ENCODE data around the gene SIGLECL1. TPM values are rescaled to one million over a fixed set of nuclear protein-coding genes. Genes with fewer than 3 reads are reported as not detected.

The SIGLECL1 gene
- total and polyA plus RNA-seq, 4 donors: not detected

GRCh38 chr19:51259348-51260245, 8.7 kb downstream of the SIGLECL1 start:
- no peak overlapping the region for H3K4me3 ChIP-seq (ENCODE audit: low read length in 2 of 2)
- no peaks in the 10 kb centered on the region for H3K27me3 ChIP-seq (ENCODE audit: control insufficient read depth in 1 of 2, insufficient read depth in 2 of 2, low read length in 1 of 2)
- no peaks in the 10 kb centered on the region for H3K36me3 ChIP-seq (ENCODE audit: control insufficient read depth in 1 of 2, insufficient read depth in 2 of 2, low read length in 1 of 2)
- DNase-seq (peak in 1 of 2 donors; percentile 59), ATAC-seq (ENCODE audit: low FRiP score) (no peak)
- intact Hi-C loops (cut with DNase I): no loop called here
- peaks cover 1% of the 10 kb centered on the region for H3K9me3 ChIP-seq (ENCODE audit: control insufficient read depth, low read length)
- H3K4me1 ChIP-seq (ENCODE audit: control insufficient read depth in 1 of 2, insufficient read depth in 2 of 2, low read length in 2 of 2): no peaks in the 10 kb centered on the region
- 27 to 30% methylated on average over 5 of the region's 5 CpGs for WGBS, 2 donors
- no peak overlapping the region for H3K27ac ChIP-seq (ENCODE audit: low read depth in 1 of 2, low read length in 2 of 2)

GRCh38 chr19:51263808-51264207, 12.9 kb downstream of the SIGLECL1 start:
- WGBS, 2 donors: 72 to 80% methylated on average over 4 of the region's 4 CpGs
- Histone ChIP-seq H3K9me3 (ENCODE audit: control insufficient read depth, low read length) (peaks cover 1% of the 10 kb centered on the region), H3K27ac (ENCODE audit: low read depth in 1 of 2, low read length in 2 of 2) (no peak overlapping the region), H3K4me1 (ENCODE audit: control insufficient read depth in 1 of 2, insufficient read depth in 2 of 2, low read length in 2 of 2) (no peaks in the 10 kb centered on the region), H3K4me3 (ENCODE audit: low read length in 2 of 2) (no peak overlapping the region), H3K27me3 (ENCODE audit: control insufficient read depth in 1 of 2, insufficient read depth in 2 of 2, low read length in 1 of 2) (no peaks in the 10 kb centered on the region), H3K36me3 (ENCODE audit: control insufficient read depth in 1 of 2, insufficient read depth in 2 of 2, low read length in 1 of 2) (no peaks in the 10 kb centered on the region)
- ATAC-seq (ENCODE audit: low FRiP score) (no peak), DNase-seq (no peak)
- intact Hi-C loops (cut with DNase I): no loop called here

DNA sequence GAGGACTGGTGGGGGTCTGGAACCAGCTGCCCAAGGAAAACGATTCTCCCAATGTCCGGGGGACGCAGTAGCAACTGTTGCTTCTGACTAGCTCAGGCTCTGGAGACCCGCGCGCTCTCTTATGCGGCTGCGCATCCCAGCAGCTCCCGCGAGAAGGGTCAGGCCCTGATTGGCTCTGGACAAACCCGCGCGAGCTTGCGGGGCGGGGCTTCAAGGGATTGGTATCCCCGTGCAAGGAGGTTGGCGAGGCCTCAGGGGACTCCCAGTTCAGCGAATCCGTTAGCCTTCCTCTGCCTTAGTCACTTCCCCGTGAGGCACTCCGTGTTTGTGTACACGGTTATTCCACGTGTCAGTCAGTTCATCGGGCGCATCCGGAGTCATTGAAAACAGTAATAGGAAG, 20.2 kb downstream of the SIGLECL1 start:
- DNase-seq: peak in 1 of 2 donors; percentile 53
- Histone ChIP-seq H3K4me1 (ENCODE audit: control insufficient read depth in 1 of 2, insufficient read depth in 2 of 2, low read length in 2 of 2) (no peaks in the 10 kb centered on the region), H3K27ac (ENCODE audit: low read depth in 1 of 2, low read length in 2 of 2) (no peak overlapping the region), H3K9me3 (ENCODE audit: control insufficient read depth, low read length) (no peaks in the 10 kb centered on the region), H3K27me3 (ENCODE audit: control insufficient read depth in 1 of 2, insufficient read depth in 2 of 2, low read length in 1 of 2) (no peaks in the 10 kb centered on the region), H3K4me3 (ENCODE audit: low read length in 2 of 2) (no peak overlapping the region), H3K36me3 (ENCODE audit: control insufficient read depth in 1 of 2, insufficient read depth in 2 of 2, low read length in 1 of 2) (no peaks in the 10 kb centered on the region)
- intact Hi-C loops (cut with DNase I): no loop called here
- 47 to 51% methylated on average over 25 to 26 of the region's 26 CpGs for WGBS, 2 donors
- ATAC-seq (ENCODE audit: low FRiP score): no peak

- no peak overlapping the region for H3K27ac ChIP-seq (ENCODE audit: low read depth in 1 of 2, low read length in 2 of 2)
- H3K27me3 ChIP-seq (ENCODE audit: control insufficient read depth in 1 of 2, insufficient read depth in 2 of 2, low read length in 1 of 2): no peaks in the 10 kb centered on the region
- 65 to 77% methylated on average over 6 of the region's 6 CpGs for WGBS, 2 donors
- ATAC-seq (ENCODE audit: low FRiP score) (no peak), DNase-seq (peak in 1 of 2 donors; percentile 54)
- no peak overlapping the region for H3K4me3 ChIP-seq (ENCODE audit: low read length in 2 of 2)
- intact Hi-C loops (cut with DNase I): no loop called here
- no peaks in the 10 kb centered on the region for H3K9me3 ChIP-seq (ENCODE audit: control insufficient read depth, low read length)
- H3K36me3 ChIP-seq (ENCODE audit: control insufficient read depth in 1 of 2, insufficient read depth in 2 of 2, low read length in 1 of 2): no peaks in the 10 kb centered on the region
- H3K4me1 ChIP-seq (ENCODE audit: control insufficient read depth in 1 of 2, insufficient read depth in 2 of 2, low read length in 2 of 2): no peaks in the 10 kb centered on the region
Observed at GRCh38 chr19:51272183-51272810, 21.4 kb downstream of the SIGLECL1 start.

GRCh38 chr19:51274049-51274770, 23.3 kb downstream of the SIGLECL1 start:
- DNase-seq (no peak), ATAC-seq (ENCODE audit: low FRiP score) (no peak)
- intact Hi-C loops (cut with DNase I): no loop called here
- Histone ChIP-seq H3K9me3 (ENCODE audit: control insufficient read depth, low read length) (peaks cover 1% of the 10 kb centered on the region), H3K4me1 (ENCODE audit: control insufficient read depth in 1 of 2, insufficient read depth in 2 of 2, low read length in 2 of 2) (no peaks in the 10 kb centered on the region), H3K27ac (ENCODE audit: low read depth in 1 of 2, low read length in 2 of 2) (no peak overlapping the region), H3K27me3 (ENCODE audit: control insufficient read depth in 1 of 2, insufficient read depth in 2 of 2, low read length in 1 of 2) (no peaks in the 10 kb centered on the region), H3K4me3 (ENCODE audit: low read length in 2 of 2) (no peak overlapping the region), H3K36me3 (ENCODE audit: control insufficient read depth in 1 of 2, insufficient read depth in 2 of 2, low read length in 1 of 2) (no peaks in the 10 kb centered on the region)
- 78% methylated on average over 8 of the region's 8 CpGs for WGBS, 2 donors

DNA sequence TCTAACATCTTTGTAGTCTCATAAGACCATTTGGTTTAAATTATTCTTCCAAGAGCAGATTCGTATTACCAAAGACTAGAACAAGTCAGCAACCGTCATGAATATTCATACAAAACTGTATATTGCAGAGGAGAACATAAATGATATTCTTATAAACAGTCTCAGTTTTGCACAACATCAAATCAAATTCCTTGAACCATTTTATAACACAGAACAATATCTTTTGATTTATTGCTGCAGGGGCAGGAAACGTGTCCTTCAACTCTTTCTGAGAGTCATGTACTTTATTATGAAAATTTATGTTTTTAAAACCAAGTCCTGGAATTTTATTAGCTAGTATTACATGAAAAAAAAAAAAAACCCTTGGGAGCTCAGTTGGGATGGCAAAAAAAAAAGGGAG, 26.2 kb downstream of the SIGLECL1 start:
- intact Hi-C loops (cut with DNase I): no loop called here
- WGBS, 2 donors: 59 to 64% methylated on average over 3 of the region's 3 CpGs
- Histone ChIP-seq H3K9me3 (ENCODE audit: control insufficient read depth, low read length) (peaks cover 2% of the 10 kb centered on the region), H3K4me1 (ENCODE audit: control insufficient read depth in 1 of 2, insufficient read depth in 2 of 2, low read length in 2 of 2) (no peaks in the 10 kb centered on the region), H3K27ac (ENCODE audit: low read depth in 1 of 2, low read length in 2 of 2) (no peak overlapping the region), H3K27me3 (ENCODE audit: control insufficient read depth in 1 of 2, insufficient read depth in 2 of 2, low read length in 1 of 2) (no peaks in the 10 kb centered on the region), H3K36me3 (ENCODE audit: control insufficient read depth in 1 of 2, insufficient read depth in 2 of 2, low read length in 1 of 2) (no peaks in the 10 kb centered on the region), H3K4me3 (ENCODE audit: low read length in 2 of 2) (no peak overlapping the region)
- DNase-seq (no peak), ATAC-seq (ENCODE audit: low FRiP score) (no peak)

GRCh38 chr19:51282335-51282734, 31.5 kb downstream of the SIGLECL1 start:
- peaks cover 3% of the 10 kb centered on the region for H3K9me3 ChIP-seq (ENCODE audit: control insufficient read depth, low read length)
- H3K36me3 ChIP-seq (ENCODE audit: control insufficient read depth in 1 of 2, insufficient read depth in 2 of 2, low read length in 1 of 2): no peaks in the 10 kb centered on the region
- DNase-seq (no peak), ATAC-seq (ENCODE audit: low FRiP score) (no peak)
- H3K4me3 ChIP-seq (ENCODE audit: low read length in 2 of 2): no peak overlapping the region
- H3K27me3 ChIP-seq (ENCODE audit: control insufficient read depth in 1 of 2, insufficient read depth in 2 of 2, low read length in 1 of 2): no peaks in the 10 kb centered on the region
- H3K4me1 ChIP-seq (ENCODE audit: control insufficient read depth in 1 of 2, insufficient read depth in 2 of 2, low read length in 2 of 2): no peaks in the 10 kb centered on the region
- no peak overlapping the region for H3K27ac ChIP-seq (ENCODE audit: low read depth in 1 of 2, low read length in 2 of 2)
- intact Hi-C loops (cut with DNase I): no loop called here
- WGBS, 2 donors: 83 to 84% methylated on average over 4 of the region's 4 CpGs

- Histone ChIP-seq H3K9me3 (ENCODE audit: control insufficient read depth, low read length) (peaks cover 9% of the 10 kb centered on the region), H3K27ac (ENCODE audit: low read depth in 1 of 2, low read length in 2 of 2) (no peak overlapping the region), H3K36me3 (ENCODE audit: control insufficient read depth in 1 of 2, insufficient read depth in 2 of 2, low read length in 1 of 2) (no peaks in the 10 kb centered on the region), H3K4me3 (ENCODE audit: low read length in 2 of 2) (no peak overlapping the region), H3K4me1 (ENCODE audit: control insufficient read depth in 1 of 2, insufficient read depth in 2 of 2, low read length in 2 of 2) (no peaks in the 10 kb centered on the region), H3K27me3 (ENCODE audit: control insufficient read depth in 1 of 2, insufficient read depth in 2 of 2, low read length in 1 of 2) (no peaks in the 10 kb centered on the region)
- intact Hi-C loops (cut with DNase I): no loop called here
- no peak for DNase-seq
- WGBS, 2 donors: 63 to 73% methylated on average over 3 of the region's 3 CpGs
- no peak for ATAC-seq (ENCODE audit: low FRiP score)
Observed at GRCh38 chr19:51285682-51286081, 34.8 kb downstream of the SIGLECL1 start.

Measured in aorta (tissue), 5 donors.